H9 (cell line): Measurements from ENCODE around the gene MAGEA11. TPM values are rescaled to one million over a fixed set of nuclear protein-coding genes. Genes with fewer than 3 reads are reported as not detected.
"Not testable (repeated sequence)": the region's sequence is repeated elsewhere in the genome, so short reads cannot be mapped to it uniquely, and the experiment has no call there.

ENCODE experiments used
- DNase-seq: peaks from one replicate; pipeline ENCODE4 v3.0.0-alpha.2; 2017
- H2AFZ ChIP-seq: one replicate; pipeline ENCODE4 v1.6.1; 2013; ENCODE audit warnings: mild to moderate bottlenecking, low read length, control low read depth, moderate library complexity
- H2AK5ac ChIP-seq: 2 replicates; pipeline ENCODE4 v1.6.1; 2013; ENCODE audit warnings: low read length, control low read depth, mixed read lengths; ENCODE audit not compliant: insufficient read length
- H2BK120ac ChIP-seq: one replicate; pipeline ENCODE4 v1.6.1; 2013; ENCODE audit warnings: low read depth, mild to moderate bottlenecking, low read length, control low read depth, inconsistent platforms; ENCODE audit not compliant: poor library complexity, severe bottlenecking
- H2BK12ac ChIP-seq: 2 replicates; pipeline ENCODE4 v1.6.1; 2013; ENCODE audit warnings: low read length, control low read depth, mixed read lengths, low read depth; ENCODE audit not compliant: insufficient read length
- H2BK15ac ChIP-seq: 2 replicates; pipeline ENCODE4 v1.6.1; 2013; ENCODE audit warnings: low read depth, low read length, control low read depth
- H2BK20ac ChIP-seq: one replicate; pipeline ENCODE4 v1.6.1; 2013; ENCODE audit warnings: low read depth, mild to moderate bottlenecking, low read length, control low read depth, inconsistent platforms; ENCODE audit not compliant: poor library complexity, severe bottlenecking
- H2BK5ac ChIP-seq: 2 replicates; pipeline ENCODE4 v1.6.1; 2013; ENCODE audit warnings: low read length, control low read depth, mixed read lengths; ENCODE audit not compliant: insufficient read length
- H3K14ac ChIP-seq: 2 replicates; pipeline ENCODE4 v1.6.1; 2013; ENCODE audit warnings: low read length, control low read depth; ENCODE audit not compliant: insufficient read depth
- H3K18ac ChIP-seq: 2 replicates; pipeline ENCODE4 v1.6.1; 2013; ENCODE audit warnings: low read depth, mild to moderate bottlenecking, mixed read lengths, low read length, control low read depth; ENCODE audit not compliant: insufficient read length
- H3K23ac ChIP-seq: 2 replicates; pipeline ENCODE4 v1.6.1; 2013; ENCODE audit warnings: low read length, control low read depth, mixed read lengths, low read depth; ENCODE audit not compliant: insufficient read length
- H3K23me2 ChIP-seq: 2 replicates; pipeline ENCODE4 v1.6.1; 2013; ENCODE audit warnings: low read depth, mild to moderate bottlenecking, mixed read lengths, low read length, control low read depth; ENCODE audit not compliant: insufficient read length, poor library complexity, severe bottlenecking
- H3K27ac ChIP-seq: 2 replicates; pipeline ENCODE4 v1.5.1; 2013; ENCODE audit warnings: low read length, control low read depth, mixed read lengths, low read depth; ENCODE audit not compliant: insufficient read length
- H3K27me3 ChIP-seq: 2 replicates; pipeline ENCODE4 v1.6.1; 2013; ENCODE audit warnings: low read length, control low read depth, inconsistent platforms; ENCODE audit not compliant: insufficient read depth
- H3K4ac ChIP-seq: 2 replicates; pipeline ENCODE4 v1.6.1; 2013; ENCODE audit warnings: low read depth, mild to moderate bottlenecking, control low read depth, inconsistent platforms, low read length, moderate library complexity
- H3K4me1 ChIP-seq: 2 replicates; pipeline ENCODE4 v1.6.1; 2013; ENCODE audit warnings: low read length, control low read depth, inconsistent platforms; ENCODE audit not compliant: insufficient read depth
- H3K4me2 ChIP-seq: 2 replicates; pipeline ENCODE4 v1.6.1; 2013; ENCODE audit warnings: low read length, control low read depth, mixed read lengths; ENCODE audit not compliant: insufficient read length, insufficient read depth
- H3K56ac ChIP-seq: 2 replicates; pipeline ENCODE4 v1.6.1; 2013; ENCODE audit warnings: low read depth, mild to moderate bottlenecking, mixed read lengths, low read length, control low read depth; ENCODE audit not compliant: insufficient read length
- H3K79me1 ChIP-seq: 2 replicates; pipeline ENCODE4 v1.6.1; 2013; ENCODE audit warnings: low read depth, mild to moderate bottlenecking, moderate library complexity, low read length, control low read depth, inconsistent platforms; ENCODE audit not compliant: insufficient read depth, poor library complexity, severe bottlenecking
- H3K79me2 ChIP-seq: 2 replicates; pipeline ENCODE4 v1.6.1; 2013; ENCODE audit warnings: low read length, control low read depth, inconsistent platforms; ENCODE audit not compliant: insufficient read depth
- H3K9ac ChIP-seq: 2 replicates; pipeline ENCODE4 v1.6.1; 2013; ENCODE audit warnings: low read length, control low read depth, mixed read lengths; ENCODE audit not compliant: insufficient read length; ENCODE audit errors: extremely low read depth
- H3K9me3 ChIP-seq: one replicate; pipeline ENCODE4 v1.6.1; 2013; ENCODE audit warnings: low read depth, low read length, inconsistent platforms; ENCODE audit not compliant: control insufficient read depth
- H3T11ph ChIP-seq: one replicate; pipeline ENCODE4 v1.6.1; 2013; ENCODE audit warnings: mild to moderate bottlenecking, low read length, control low read depth, inconsistent platforms
- H4K20me1 ChIP-seq: one replicate; pipeline ENCODE4 v1.6.1; 2013; ENCODE audit not compliant: control insufficient read depth, insufficient read length, insufficient read depth
- H4K5ac ChIP-seq: 2 replicates; pipeline ENCODE4 v1.6.1; 2013; ENCODE audit warnings: low read depth, mild to moderate bottlenecking, mixed read lengths, low read length, control low read depth; ENCODE audit not compliant: insufficient read length
- H4K8ac ChIP-seq: replicated peaks from 2 replicates; pipeline ENCODE4 v1.6.1; 2013; ENCODE audit warnings: low read length, control low read depth, mixed read lengths, low read depth; ENCODE audit not compliant: insufficient read length
- H4K91ac ChIP-seq: 2 replicates; pipeline ENCODE4 v1.6.1; 2013; ENCODE audit warnings: low read depth, mild to moderate bottlenecking, moderate library complexity, mixed read lengths, low read length, control low read depth; ENCODE audit not compliant: insufficient read length
- H3K27ac Mint-ChIP-seq, 3 experiments: 2 replicates in 2 of 3; 3 replicates in 1 of 3; pipeline ENCODE4 v1.8.0; 2020 to 2021; ENCODE audit warnings: mixed read lengths in 3 of 3, mild to moderate bottlenecking in 1 of 3, moderate library complexity in 1 of 3
- H3K27me3 Mint-ChIP-seq: 2 replicates; pipeline ENCODE4 v1.8.0; 2021; ENCODE audit warnings: low read depth, mild to moderate bottlenecking, moderate library complexity, mixed read lengths
- H3K36me3 Mint-ChIP-seq, 3 experiments: 2 replicates in 2 of 3; 3 replicates in 1 of 3; pipeline ENCODE4 v1.8.0; 2020 to 2021; ENCODE audit warnings: low read depth in 3 of 3, mixed read lengths in 3 of 3; ENCODE audit not compliant: insufficient read depth in 1 of 3
- H3K4me1 Mint-ChIP-seq, 2 experiments: 2 replicates each; pipeline ENCODE4 v1.8.0; 2020; ENCODE audit warnings: mixed read lengths in 2 of 2
- H3K4me3 Mint-ChIP-seq, 2 experiments: 2 replicates in 1 of 2; 3 replicates in 1 of 2; pipeline ENCODE4 v1.8.0; 2020 to 2021; ENCODE audit warnings: mild to moderate bottlenecking in 2 of 2, mixed read lengths in 2 of 2, moderate library complexity in 1 of 2
- H3K9me3 Mint-ChIP-seq, 2 experiments: 2 replicates in 1 of 2; 3 replicates in 1 of 2; pipeline ENCODE4 v1.8.0; 2020; ENCODE audit warnings: mild to moderate bottlenecking in 2 of 2, mixed read lengths in 2 of 2, moderate library complexity in 1 of 2
- WGBS: extraction: QIAGEN DNeasy Blood & Tissue Kit; methylation state at CpG from one replicate; pipeline ENCODE4 v1.1.7; 2013; ENCODE audit warnings: missing lambda C conversion rate, low lambda C conversion rate, mixed read lengths; ENCODE audit not compliant: insufficient read length; ENCODE audit errors: extremely low coverage; 5-methylcytosine and 5-hydroxymethylcytosine counted together
- total RNA-seq: library from RNA; stranded (reverse); gene quantifications from 2 replicates; pipeline ENCODE4 v1.2.1, GENCODE V29; 2021

Gene MAGEA11
- total RNA-seq, 1 experiment from 2014 or later, result not detected

- not testable (repeated sequence) for H2AFZ ChIP-seq, H3K18ac ChIP-seq, H3K27ac Mint-ChIP-seq, H4K91ac ChIP-seq, H2BK120ac ChIP-seq, H3K23me2 ChIP-seq, H3K9me3 ChIP-seq, H3K36me3 Mint-ChIP-seq, H2AK5ac ChIP-seq, H3K4ac ChIP-seq, H4K20me1 ChIP-seq, DNase-seq, H2BK12ac ChIP-seq, H3K79me1 ChIP-seq, H3K4me1 ChIP-seq, H4K8ac ChIP-seq, H3K9me3 Mint-ChIP-seq, H3K23ac ChIP-seq, H3K56ac ChIP-seq, H3K27ac ChIP-seq, H4K5ac ChIP-seq, H3K27me3 ChIP-seq, H3K27me3 Mint-ChIP-seq, H3T11ph ChIP-seq, H2BK5ac ChIP-seq, H2BK15ac ChIP-seq, H3K4me2 ChIP-seq, H3K4me1 Mint-ChIP-seq, H3K14ac ChIP-seq, H3K9ac ChIP-seq, H3K4me3 Mint-ChIP-seq, H3K79me2 ChIP-seq, H2BK20ac ChIP-seq
- no CpG with 5 or more reads among the region's 7 CpGs for WGBS
Measured at GRCh38 chrX:149727308-149727707, 15.4 kb downstream of the MAGEA11 start.

DNA sequence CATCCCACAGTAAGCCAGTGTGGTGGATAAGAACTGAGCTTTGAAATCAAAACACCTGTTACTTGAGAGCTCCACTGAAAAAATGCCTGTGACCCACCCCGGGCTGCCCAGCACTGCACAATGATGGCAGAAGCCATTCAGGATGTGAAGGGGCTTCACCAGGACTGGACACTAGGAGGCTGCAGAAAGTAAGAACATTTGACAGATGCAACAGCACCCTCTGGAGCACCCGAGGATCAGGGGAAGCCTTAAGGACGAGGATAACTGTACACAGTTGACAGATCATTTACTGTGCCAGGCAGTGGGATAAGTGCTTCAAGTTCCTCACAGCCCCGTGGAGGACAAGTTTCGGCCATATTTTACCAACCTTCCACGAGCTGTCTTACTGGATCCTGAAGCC lies 30.4 kb downstream of the MAGEA11 start:
- not testable (repeated sequence) for H3K23me2 ChIP-seq, H3T11ph ChIP-seq, H3K4ac ChIP-seq, H3K4me1 ChIP-seq, H2AFZ ChIP-seq, H3K4me2 ChIP-seq, H3K4me3 Mint-ChIP-seq, H3K4me1 Mint-ChIP-seq, H3K14ac ChIP-seq, H3K27me3 Mint-ChIP-seq, H3K27ac ChIP-seq, H2BK120ac ChIP-seq, H4K8ac ChIP-seq, H2BK12ac ChIP-seq, DNase-seq, H4K20me1 ChIP-seq, H3K9me3 Mint-ChIP-seq, H2BK5ac ChIP-seq, H2AK5ac ChIP-seq, H3K9me3 ChIP-seq, H3K27me3 ChIP-seq, H3K9ac ChIP-seq, H4K5ac ChIP-seq, H2BK20ac ChIP-seq, H3K56ac ChIP-seq, H3K23ac ChIP-seq, H3K79me2 ChIP-seq, H2BK15ac ChIP-seq, H3K79me1 ChIP-seq, H3K27ac Mint-ChIP-seq, H3K18ac ChIP-seq, H3K36me3 Mint-ChIP-seq, H4K91ac ChIP-seq
- no CpG with 5 or more reads among the region's 6 CpGs for whole genome bisulfite sequencing
